Neural progenitor cell (in vitro differentiated cells): Measurements from ENCODE around the gene GRIK2. TPM values are rescaled to one million over a fixed set of nuclear protein-coding genes. Genes with fewer than 3 reads are reported as not detected.

Source experiments
- DNase-seq: peaks from one replicate; pipeline ENCODE4 v3.0.0-alpha.2; 2016; ENCODE audit warnings: low spot score
- H2AFZ ChIP-seq: fragments of 200-600 bp; sonication (generic); replicated peaks from 2 replicates; pipeline ENCODE4 v1.6.1; 2016; ENCODE audit warnings: antibody characterized with exemption
- H3F3A ChIP-seq: fragments of 200-600 bp; sonication (generic); 2 replicates; pipeline ENCODE4 v1.6.1; 2016; ENCODE audit warnings: antibody characterized with exemption, low read depth
- H3K27ac ChIP-seq: fragments of 200-600 bp; sonication (generic); 2 replicates; pipeline ENCODE4 v1.5.1; 2016; ENCODE audit warnings: mild to moderate bottlenecking
- H3K27me3 ChIP-seq: fragments of 200-600 bp; sonication (generic); 2 replicates; pipeline ENCODE4 v1.6.1; 2016; ENCODE audit warnings: mild to moderate bottlenecking, moderate library complexity
- H3K36me3 ChIP-seq: fragments of 200-600 bp; sonication (generic); 2 replicates; pipeline ENCODE4 v1.5.1; 2016
- H3K4me1 ChIP-seq: fragments of 200-600 bp; sonication (generic); 2 replicates; pipeline ENCODE4 v1.6.1; 2016; ENCODE audit warnings: mixed run types
- H3K4me2 ChIP-seq: fragments of 200-600 bp; sonication (generic); 2 replicates; pipeline ENCODE4 v1.6.1; 2016
- H3K4me3 ChIP-seq: fragments of 200-600 bp; sonication (generic); 2 replicates; pipeline ENCODE4 v1.5.1; 2016
- H3K79me2 ChIP-seq: fragments of 200-600 bp; sonication (generic); 2 replicates; pipeline ENCODE4 v1.6.1; 2016; ENCODE audit warnings: low read depth
- H3K9ac ChIP-seq: fragments of 200-600 bp; sonication (generic); 2 replicates; pipeline ENCODE4 v1.6.1; 2016
- H3K9me3 ChIP-seq: fragments of 200-600 bp; sonication (generic); 2 replicates; pipeline ENCODE4 v1.5.1; 2016; ENCODE audit warnings: low read depth
- H4K20me1 ChIP-seq: fragments of 200-600 bp; sonication (generic); 2 replicates; pipeline ENCODE4 v1.6.1; 2016; ENCODE audit warnings: low read depth
- H3K27ac Mint-ChIP-seq: 3 replicates; pipeline ENCODE4 v1.8.0; 2021; ENCODE audit warnings: mixed read lengths
- H3K27me3 Mint-ChIP-seq: 2 replicates; pipeline ENCODE4 v1.8.0; 2022; ENCODE audit warnings: low read depth, mild to moderate bottlenecking, inconsistent platforms, moderate library complexity, mixed read lengths; ENCODE audit not compliant: insufficient read depth
- H3K36me3 Mint-ChIP-seq: 3 replicates; pipeline ENCODE4 v1.8.0; 2021; ENCODE audit warnings: mixed read lengths
- H3K4me1 Mint-ChIP-seq: 3 replicates; pipeline ENCODE4 v1.8.0; 2021; ENCODE audit warnings: mixed read lengths
- H3K4me3 Mint-ChIP-seq: 3 replicates; pipeline ENCODE4 v1.8.0; 2021; ENCODE audit warnings: mild to moderate bottlenecking, moderate library complexity, mixed read lengths
- H3K9me3 Mint-ChIP-seq: 3 replicates; pipeline ENCODE4 v1.8.0; 2020; ENCODE audit warnings: mixed read lengths
- EZH2 ChIP-seq: fragments of 200-600 bp; sonication (generic); IDR thresholded peaks from 2 replicates; pipeline ENCODE4 v1.6.1; 2017; ENCODE audit warnings: antibody characterized with exemption, mild to moderate bottlenecking, moderate library complexity
- EZH2phosphoT487 ChIP-seq: fragments of 200-600 bp; sonication (generic); IDR thresholded peaks from 2 replicates; pipeline ENCODE4 v1.6.1; 2017; ENCODE audit warnings: antibody characterized with exemption
- total RNA-seq: library from RNA; depleted of rRNA; stranded (reverse); fragments of >200 nt; gene quantifications from 2 replicates; pipeline ENCODE4 v1.2.3, GENCODE V29; 2015; ENCODE audit warnings: low replicate concordance
- TF ChIP-seq, protein P1 (sequence below): fragments of 200-600 bp; sonication (generic); IDR thresholded peaks from 2 replicates; pipeline ENCODE4 v1.5.1; 2017; ENCODE audit warnings: antibody characterized with exemption, mild to moderate bottlenecking

GRIK2 gene
- total RNA-seq, 1 donor from 2014 or later, result 0.88 TPM

DNA sequence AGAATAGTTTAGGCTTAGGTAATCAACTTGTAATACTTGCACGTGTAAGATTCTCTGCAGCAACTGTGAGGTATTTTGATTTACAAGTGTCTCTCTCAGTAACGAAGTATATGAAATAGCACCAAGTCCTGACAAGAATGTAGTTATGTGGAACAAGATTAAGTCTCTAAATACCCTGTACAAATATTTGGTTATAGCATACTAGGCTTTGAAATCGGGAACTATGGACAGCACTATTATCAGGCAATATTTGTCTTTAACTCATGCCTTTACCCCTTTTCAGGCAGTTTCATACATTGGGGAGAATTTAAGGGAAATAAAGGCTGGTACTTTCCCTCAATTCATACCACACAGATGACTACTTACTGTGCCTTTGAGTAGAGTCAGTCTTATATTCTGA, 93.2 kb downstream of the GRIK2 start:
- no peaks in the 10 kb centered on the region for H3K9me3 ChIP-seq
- Mint-ChIP-seq H3K27ac (no peak overlapping the region), H3K9me3 (no peaks in the 10 kb centered on the region), H3K4me1 (peaks cover 7% of the 10 kb centered on the region), H3K36me3 (no peaks in the 10 kb centered on the region), H3K27me3 (no peaks in the 10 kb centered on the region), H3K4me3 (no peak overlapping the region)
- DNase-seq, result no peak
- H3K27me3 ChIP-seq, result no peaks in the 10 kb centered on the region
- no peaks in the 10 kb centered on the region for H4K20me1 ChIP-seq
- TF ChIP-seq EZH2phosphoT487, result no peak
- TF ChIP-seq EZH2, result no peak
- TF ChIP-seq, protein P1, sequence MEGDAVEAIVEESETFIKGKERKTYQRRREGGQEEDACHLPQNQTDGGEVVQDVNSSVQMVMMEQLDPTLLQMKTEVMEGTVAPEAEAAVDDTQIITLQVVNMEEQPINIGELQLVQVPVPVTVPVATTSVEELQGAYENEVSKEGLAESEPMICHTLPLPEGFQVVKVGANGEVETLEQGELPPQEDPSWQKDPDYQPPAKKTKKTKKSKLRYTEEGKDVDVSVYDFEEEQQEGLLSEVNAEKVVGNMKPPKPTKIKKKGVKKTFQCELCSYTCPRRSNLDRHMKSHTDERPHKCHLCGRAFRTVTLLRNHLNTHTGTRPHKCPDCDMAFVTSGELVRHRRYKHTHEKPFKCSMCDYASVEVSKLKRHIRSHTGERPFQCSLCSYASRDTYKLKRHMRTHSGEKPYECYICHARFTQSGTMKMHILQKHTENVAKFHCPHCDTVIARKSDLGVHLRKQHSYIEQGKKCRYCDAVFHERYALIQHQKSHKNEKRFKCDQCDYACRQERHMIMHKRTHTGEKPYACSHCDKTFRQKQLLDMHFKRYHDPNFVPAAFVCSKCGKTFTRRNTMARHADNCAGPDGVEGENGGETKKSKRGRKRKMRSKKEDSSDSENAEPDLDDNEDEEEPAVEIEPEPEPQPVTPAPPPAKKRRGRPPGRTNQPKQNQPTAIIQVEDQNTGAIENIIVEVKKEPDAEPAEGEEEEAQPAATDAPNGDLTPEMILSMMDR, result no peak
- no peak overlapping the region for H3K4me2 ChIP-seq
- no peak overlapping the region for H2AFZ ChIP-seq
- H3K79me2 ChIP-seq, result no peaks in the 10 kb centered on the region
- H3K27ac ChIP-seq, result no peak overlapping the region
- no peak overlapping the region for H3K4me3 ChIP-seq
- no peaks in the 10 kb centered on the region for H3F3A ChIP-seq
- no peak overlapping the region for H3K9ac ChIP-seq
- no peaks in the 10 kb centered on the region for H3K36me3 ChIP-seq
- no peaks in the 10 kb centered on the region for H3K4me1 ChIP-seq

DNA sequence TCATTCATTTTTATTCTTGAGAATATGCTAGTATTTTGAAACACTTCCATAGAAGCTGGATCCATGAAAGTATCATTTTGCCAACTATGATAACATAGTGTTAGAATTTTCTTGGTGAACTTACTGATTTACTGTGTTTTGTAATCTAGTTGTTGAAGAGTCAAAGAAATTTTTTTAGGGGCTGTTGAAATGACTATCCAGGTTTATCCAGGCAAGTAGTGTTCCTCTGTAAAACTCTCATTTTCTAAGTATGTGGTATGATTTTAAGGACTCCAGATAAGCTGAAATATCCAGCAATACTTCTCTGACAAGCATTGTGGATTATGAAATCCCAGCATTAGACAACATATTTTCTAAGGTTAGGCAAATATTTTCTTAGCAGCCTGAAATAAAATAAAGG, 95.9 kb downstream of the GRIK2 start:
- no peak overlapping the region for H3K4me3 Mint-ChIP-seq
- H3K4me1 Mint-ChIP-seq, result peaks cover 7% of the 10 kb centered on the region
- H3K36me3 Mint-ChIP-seq, result no peaks in the 10 kb centered on the region
- peaks cover under 1% of the 10 kb centered on the region for H3K27me3 Mint-ChIP-seq
- no peak overlapping the region for H3K27ac Mint-ChIP-seq
- no peak overlapping the region for H3K4me2 ChIP-seq
- no peaks in the 10 kb centered on the region for H3K36me3 ChIP-seq
- no peak overlapping the region for H2AFZ ChIP-seq
- no peak overlapping the region for H3K4me3 ChIP-seq
- no peaks in the 10 kb centered on the region for H4K20me1 ChIP-seq
- H3K27me3 ChIP-seq, result no peaks in the 10 kb centered on the region
- TF ChIP-seq, protein P1, result no peak
- no peak for TF ChIP-seq EZH2phosphoT487
- TF ChIP-seq EZH2, result no peak
- no peaks in the 10 kb centered on the region for H3K9me3 ChIP-seq
- no peak overlapping the region for H3K9ac ChIP-seq
- H3F3A ChIP-seq, result no peaks in the 10 kb centered on the region
- H3K4me1 ChIP-seq, result no peaks in the 10 kb centered on the region
- no peaks in the 10 kb centered on the region for H3K79me2 ChIP-seq
- no peaks in the 10 kb centered on the region for H3K9me3 Mint-ChIP-seq
- no peak overlapping the region for H3K27ac ChIP-seq
- DNase-seq, result no peak

DNA sequence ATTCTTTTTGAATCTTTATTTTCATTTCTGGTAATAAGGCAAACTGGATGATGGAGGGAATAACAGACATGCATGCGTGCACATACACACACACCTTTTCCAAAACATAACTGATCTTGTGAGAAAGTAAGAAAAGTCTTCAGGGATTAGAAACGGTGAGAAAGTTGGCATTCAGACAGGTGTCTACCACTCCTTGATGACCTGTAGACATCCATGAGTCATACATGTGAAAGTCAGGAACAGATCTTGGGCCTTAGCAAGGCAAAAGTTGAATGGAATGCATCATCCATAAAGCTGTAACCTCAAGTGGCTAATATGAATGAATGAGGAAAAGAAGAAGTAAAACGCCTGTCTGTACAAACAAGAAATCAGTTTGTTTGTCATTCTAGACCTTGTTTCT, 97.3 kb downstream of the GRIK2 start:
- H3K36me3 Mint-ChIP-seq, result no peaks in the 10 kb centered on the region
- Histone ChIP-seq H3K9me3 (no peaks in the 10 kb centered on the region), H2AFZ (no peak overlapping the region), H3K9ac (no peak overlapping the region), H3K79me2 (no peaks in the 10 kb centered on the region), H3K36me3 (no peaks in the 10 kb centered on the region), H4K20me1 (no peaks in the 10 kb centered on the region), H3K27ac (no peak overlapping the region), H3F3A (no peaks in the 10 kb centered on the region), H3K4me2 (no peak overlapping the region), H3K27me3 (no peaks in the 10 kb centered on the region), H3K4me3 (no peak overlapping the region), H3K4me1 (no peaks in the 10 kb centered on the region)
- H3K9me3 Mint-ChIP-seq, result no peaks in the 10 kb centered on the region
- no peak overlapping the region for H3K27ac Mint-ChIP-seq
- peaks cover 7% of the 10 kb centered on the region for H3K4me1 Mint-ChIP-seq
- TF ChIP-seq EZH2 (no peak), EZH2phosphoT487 (no peak)
- TF ChIP-seq, protein P1, result no peak
- no peak overlapping the region for H3K4me3 Mint-ChIP-seq
- peaks cover 3% of the 10 kb centered on the region for H3K27me3 Mint-ChIP-seq
- DNase-seq, result no peak
